K562 (cell line): ENCODE data around the gene MXD3. TPM values are rescaled to one million over a fixed set of nuclear protein-coding genes. Genes with fewer than 3 reads are reported as not detected.

Experiments used
- CXXC5 ChIP-seq: fragments of 250-450 bp; sonication (Bioruptor Pico); IDR thresholded peaks from 2 replicates; pipeline ENCODE4 v1.8.0; 2022; ENCODE audit warnings: inconsistent platforms, mild to moderate bottlenecking, moderate library complexity
- NONO ChIP-seq, 2 experiments: fragments of 200-400 bp in 1 of 2; fragments of 450-650 bp in 1 of 2; formaldehyde crosslinking in 1 of 2; IDR thresholded peaks; 2 replicates each; pipeline ENCODE4 v1.6.1; 2017; ENCODE audit warnings: low read depth in 2 of 2, mild to moderate bottlenecking in 2 of 2, moderate library complexity in 2 of 2, low read length in 1 of 2
- PHF8 ChIP-seq: fragments of 200-600 bp; sonication (generic); IDR thresholded peaks from 2 replicates; pipeline ENCODE4 v1.6.1; 2012; ENCODE audit warnings: mixed run types, mild to moderate bottlenecking, inconsistent platforms, low read length, moderate library complexity, borderline replicate concordance
- RBBP5 ChIP-seq: fragments of 200-600 bp; sonication (generic); IDR thresholded peaks from 2 replicates; pipeline ENCODE4 v1.6.1; 2012; ENCODE audit warnings: borderline replicate concordance, mild to moderate bottlenecking, low read length, control low read depth, inconsistent platforms; ENCODE audit not compliant: insufficient read depth, poor library complexity, severe bottlenecking
- polyA plus RNA-seq, 8 experiments: library from polyadenylated mRNA; depleted of rRNA in 4 of 8; stranded (reverse) in 5 of 8; unstranded in 3 of 8; fragments of >200 nt; fragmentation: Nextera tagmentation in 2 of 8; fragmentation: Illumina TruSeq in 1 of 8; extraction: Ambion mirVana in 2 of 8; extraction: Trizol in 1 of 8; gene quantifications; 2 replicates each; pipeline versions ENCODE4 v1.2.1 to v1.2.3, GENCODE V29; 2011 to 2014; ENCODE audit warnings: inconsistent platforms in 1 of 8, missing spikeins in 1 of 8
- total RNA-seq, 7 experiments: library from RNA; depleted of rRNA in 6 of 7; stranded (reverse); fragments of >200 nt in 6 of 7; fragmentation: Illumina TruSeq in 2 of 7; extraction: Trizol in 2 of 7; gene quantifications; 2 replicates each; pipeline versions ENCODE4 v1.2.1 to v1.2.3, GENCODE V29; 2011 to 2021; ENCODE audit warnings: low replicate concordance in 1 of 7
- TF ChIP-seq, protein P1 (sequence below): fragments of 200-600 bp; sonication (generic); IDR thresholded peaks from one replicate; pipeline ENCODE4 v1.6.1; 2012; ENCODE audit warnings: mild to moderate bottlenecking, low read depth, low read length, inconsistent platforms
- TF ChIP-seq, protein P2 (sequence below): sonication (generic); formaldehyde crosslinking; IDR thresholded peaks from 2 replicates; pipeline ENCODE4 v1.8.1; 2022; ENCODE audit warnings: missing genetic modification reagents
- TF ChIP-seq, protein P3 (sequence below): sonication (generic); formaldehyde crosslinking; IDR thresholded peaks from 2 replicates; pipeline ENCODE4 v1.8.0; 2022; ENCODE audit warnings: mild to moderate bottlenecking, low read depth, missing genetic modification reagents
- TF ChIP-seq, protein P4 (sequence below): fragments of 250-450 bp; sonication (Bioruptor Pico); IDR thresholded peaks from 2 replicates; pipeline ENCODE4 v1.4.0; 2020; ENCODE audit warnings: mild to moderate bottlenecking

The MXD3 gene
- total and polyA plus RNA-seq, 9 of the 15 experiments (the other 6 are each of a cell fraction or from before 2014, with no cell fraction given) = 0.28 to 24.8 (median 4.5) TPM

DNA sequence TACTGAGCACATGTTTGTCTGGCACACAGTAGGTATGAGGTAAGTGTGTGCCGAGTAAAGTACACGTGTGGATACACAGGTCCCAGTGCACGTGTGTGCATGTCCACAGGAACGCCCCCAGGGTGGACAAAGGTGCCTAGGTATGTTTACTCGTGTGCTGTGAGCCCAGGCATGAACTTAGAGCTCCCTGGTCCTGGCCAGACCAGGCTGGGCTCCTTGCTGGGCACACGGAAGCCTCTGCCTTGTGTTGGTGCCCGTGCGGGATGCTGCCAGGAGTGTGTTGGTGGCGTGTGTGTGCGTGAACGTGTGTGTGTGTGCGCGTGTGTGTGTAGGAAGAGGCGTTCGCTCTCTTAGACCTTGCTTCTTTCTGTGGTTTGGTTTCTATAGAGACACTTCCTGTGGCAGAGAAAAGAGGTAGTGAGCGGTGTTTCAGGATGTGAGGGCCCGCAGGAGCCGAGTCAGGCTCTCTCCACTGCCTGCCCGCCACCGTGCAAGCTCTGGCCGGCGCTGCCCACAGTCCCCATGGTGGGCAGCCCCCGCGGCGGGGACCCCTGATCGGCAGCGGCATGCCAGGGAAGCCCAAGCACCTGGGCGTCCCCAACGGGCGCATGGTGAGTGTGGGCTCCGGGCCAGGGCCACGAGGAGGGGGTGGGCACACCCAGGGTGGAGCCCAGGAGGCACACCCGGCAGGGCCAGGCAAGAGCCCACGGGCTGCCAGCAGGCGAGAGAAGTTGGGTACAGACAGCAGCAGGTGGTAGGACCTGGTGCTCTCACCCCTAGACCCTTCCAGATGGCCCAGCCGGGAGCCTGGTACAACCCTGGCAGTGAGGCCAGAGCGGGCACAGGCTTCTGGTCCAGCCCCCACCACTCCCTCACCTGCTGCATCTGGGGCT lies 46.0 kb upstream of the MXD3 start, which contains the start of gene RGS14 (continued):
- TF ChIP-seq, protein P1, sequence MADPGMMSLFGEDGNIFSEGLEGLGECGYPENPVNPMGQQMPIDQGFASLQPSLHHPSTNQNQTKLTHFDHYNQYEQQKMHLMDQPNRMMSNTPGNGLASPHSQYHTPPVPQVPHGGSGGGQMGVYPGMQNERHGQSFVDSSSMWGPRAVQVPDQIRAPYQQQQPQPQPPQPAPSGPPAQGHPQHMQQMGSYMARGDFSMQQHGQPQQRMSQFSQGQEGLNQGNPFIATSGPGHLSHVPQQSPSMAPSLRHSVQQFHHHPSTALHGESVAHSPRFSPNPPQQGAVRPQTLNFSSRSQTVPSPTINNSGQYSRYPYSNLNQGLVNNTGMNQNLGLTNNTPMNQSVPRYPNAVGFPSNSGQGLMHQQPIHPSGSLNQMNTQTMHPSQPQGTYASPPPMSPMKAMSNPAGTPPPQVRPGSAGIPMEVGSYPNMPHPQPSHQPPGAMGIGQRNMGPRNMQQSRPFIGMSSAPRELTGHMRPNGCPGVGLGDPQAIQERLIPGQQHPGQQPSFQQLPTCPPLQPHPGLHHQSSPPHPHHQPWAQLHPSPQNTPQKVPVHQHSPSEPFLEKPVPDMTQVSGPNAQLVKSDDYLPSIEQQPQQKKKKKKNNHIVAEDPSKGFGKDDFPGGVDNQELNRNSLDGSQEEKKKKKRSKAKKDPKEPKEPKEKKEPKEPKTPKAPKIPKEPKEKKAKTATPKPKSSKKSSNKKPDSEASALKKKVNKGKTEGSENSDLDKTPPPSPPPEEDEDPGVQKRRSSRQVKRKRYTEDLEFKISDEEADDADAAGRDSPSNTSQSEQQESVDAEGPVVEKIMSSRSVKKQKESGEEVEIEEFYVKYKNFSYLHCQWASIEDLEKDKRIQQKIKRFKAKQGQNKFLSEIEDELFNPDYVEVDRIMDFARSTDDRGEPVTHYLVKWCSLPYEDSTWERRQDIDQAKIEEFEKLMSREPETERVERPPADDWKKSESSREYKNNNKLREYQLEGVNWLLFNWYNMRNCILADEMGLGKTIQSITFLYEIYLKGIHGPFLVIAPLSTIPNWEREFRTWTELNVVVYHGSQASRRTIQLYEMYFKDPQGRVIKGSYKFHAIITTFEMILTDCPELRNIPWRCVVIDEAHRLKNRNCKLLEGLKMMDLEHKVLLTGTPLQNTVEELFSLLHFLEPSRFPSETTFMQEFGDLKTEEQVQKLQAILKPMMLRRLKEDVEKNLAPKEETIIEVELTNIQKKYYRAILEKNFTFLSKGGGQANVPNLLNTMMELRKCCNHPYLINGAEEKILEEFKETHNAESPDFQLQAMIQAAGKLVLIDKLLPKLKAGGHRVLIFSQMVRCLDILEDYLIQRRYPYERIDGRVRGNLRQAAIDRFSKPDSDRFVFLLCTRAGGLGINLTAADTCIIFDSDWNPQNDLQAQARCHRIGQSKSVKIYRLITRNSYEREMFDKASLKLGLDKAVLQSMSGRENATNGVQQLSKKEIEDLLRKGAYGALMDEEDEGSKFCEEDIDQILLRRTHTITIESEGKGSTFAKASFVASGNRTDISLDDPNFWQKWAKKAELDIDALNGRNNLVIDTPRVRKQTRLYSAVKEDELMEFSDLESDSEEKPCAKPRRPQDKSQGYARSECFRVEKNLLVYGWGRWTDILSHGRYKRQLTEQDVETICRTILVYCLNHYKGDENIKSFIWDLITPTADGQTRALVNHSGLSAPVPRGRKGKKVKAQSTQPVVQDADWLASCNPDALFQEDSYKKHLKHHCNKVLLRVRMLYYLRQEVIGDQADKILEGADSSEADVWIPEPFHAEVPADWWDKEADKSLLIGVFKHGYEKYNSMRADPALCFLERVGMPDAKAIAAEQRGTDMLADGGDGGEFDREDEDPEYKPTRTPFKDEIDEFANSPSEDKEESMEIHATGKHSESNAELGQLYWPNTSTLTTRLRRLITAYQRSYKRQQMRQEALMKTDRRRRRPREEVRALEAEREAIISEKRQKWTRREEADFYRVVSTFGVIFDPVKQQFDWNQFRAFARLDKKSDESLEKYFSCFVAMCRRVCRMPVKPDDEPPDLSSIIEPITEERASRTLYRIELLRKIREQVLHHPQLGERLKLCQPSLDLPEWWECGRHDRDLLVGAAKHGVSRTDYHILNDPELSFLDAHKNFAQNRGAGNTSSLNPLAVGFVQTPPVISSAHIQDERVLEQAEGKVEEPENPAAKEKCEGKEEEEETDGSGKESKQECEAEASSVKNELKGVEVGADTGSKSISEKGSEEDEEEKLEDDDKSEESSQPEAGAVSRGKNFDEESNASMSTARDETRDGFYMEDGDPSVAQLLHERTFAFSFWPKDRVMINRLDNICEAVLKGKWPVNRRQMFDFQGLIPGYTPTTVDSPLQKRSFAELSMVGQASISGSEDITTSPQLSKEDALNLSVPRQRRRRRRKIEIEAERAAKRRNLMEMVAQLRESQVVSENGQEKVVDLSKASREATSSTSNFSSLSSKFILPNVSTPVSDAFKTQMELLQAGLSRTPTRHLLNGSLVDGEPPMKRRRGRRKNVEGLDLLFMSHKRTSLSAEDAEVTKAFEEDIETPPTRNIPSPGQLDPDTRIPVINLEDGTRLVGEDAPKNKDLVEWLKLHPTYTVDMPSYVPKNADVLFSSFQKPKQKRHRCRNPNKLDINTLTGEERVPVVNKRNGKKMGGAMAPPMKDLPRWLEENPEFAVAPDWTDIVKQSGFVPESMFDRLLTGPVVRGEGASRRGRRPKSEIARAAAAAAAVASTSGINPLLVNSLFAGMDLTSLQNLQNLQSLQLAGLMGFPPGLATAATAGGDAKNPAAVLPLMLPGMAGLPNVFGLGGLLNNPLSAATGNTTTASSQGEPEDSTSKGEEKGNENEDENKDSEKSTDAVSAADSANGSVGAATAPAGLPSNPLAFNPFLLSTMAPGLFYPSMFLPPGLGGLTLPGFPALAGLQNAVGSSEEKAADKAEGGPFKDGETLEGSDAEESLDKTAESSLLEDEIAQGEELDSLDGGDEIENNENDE = no peak
- TF ChIP-seq PHF8 (peak; percentile 50; the same call in 1 of the 2 replicates), CXXC5 (CRISPR knock-in tag) (peak; percentile 53; the same call in 1 of the 2 replicates), RBBP5 (peak; percentile 46), NONO (IDR thresholded peaks at IDR 0.05; ENCODE audit: low read depth in 2 of 2, low read length in 1 of 2) (no peak)
- TF ChIP-seq, protein P2, sequence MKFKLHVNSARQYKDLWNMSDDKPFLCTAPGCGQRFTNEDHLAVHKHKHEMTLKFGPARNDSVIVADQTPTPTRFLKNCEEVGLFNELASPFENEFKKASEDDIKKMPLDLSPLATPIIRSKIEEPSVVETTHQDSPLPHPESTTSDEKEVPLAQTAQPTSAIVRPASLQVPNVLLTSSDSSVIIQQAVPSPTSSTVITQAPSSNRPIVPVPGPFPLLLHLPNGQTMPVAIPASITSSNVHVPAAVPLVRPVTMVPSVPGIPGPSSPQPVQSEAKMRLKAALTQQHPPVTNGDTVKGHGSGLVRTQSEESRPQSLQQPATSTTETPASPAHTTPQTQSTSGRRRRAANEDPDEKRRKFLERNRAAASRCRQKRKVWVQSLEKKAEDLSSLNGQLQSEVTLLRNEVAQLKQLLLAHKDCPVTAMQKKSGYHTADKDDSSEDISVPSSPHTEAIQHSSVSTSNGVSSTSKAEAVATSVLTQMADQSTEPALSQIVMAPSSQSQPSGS (CRISPR knock-in tag) = no peak
- TF ChIP-seq, protein P3, sequence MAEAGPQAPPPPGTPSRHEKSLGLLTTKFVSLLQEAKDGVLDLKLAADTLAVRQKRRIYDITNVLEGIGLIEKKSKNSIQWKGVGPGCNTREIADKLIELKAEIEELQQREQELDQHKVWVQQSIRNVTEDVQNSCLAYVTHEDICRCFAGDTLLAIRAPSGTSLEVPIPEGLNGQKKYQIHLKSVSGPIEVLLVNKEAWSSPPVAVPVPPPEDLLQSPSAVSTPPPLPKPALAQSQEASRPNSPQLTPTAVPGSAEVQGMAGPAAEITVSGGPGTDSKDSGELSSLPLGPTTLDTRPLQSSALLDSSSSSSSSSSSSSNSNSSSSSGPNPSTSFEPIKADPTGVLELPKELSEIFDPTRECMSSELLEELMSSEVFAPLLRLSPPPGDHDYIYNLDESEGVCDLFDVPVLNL (CRISPR knock-in tag) = no peak
- TF ChIP-seq, protein P4, sequence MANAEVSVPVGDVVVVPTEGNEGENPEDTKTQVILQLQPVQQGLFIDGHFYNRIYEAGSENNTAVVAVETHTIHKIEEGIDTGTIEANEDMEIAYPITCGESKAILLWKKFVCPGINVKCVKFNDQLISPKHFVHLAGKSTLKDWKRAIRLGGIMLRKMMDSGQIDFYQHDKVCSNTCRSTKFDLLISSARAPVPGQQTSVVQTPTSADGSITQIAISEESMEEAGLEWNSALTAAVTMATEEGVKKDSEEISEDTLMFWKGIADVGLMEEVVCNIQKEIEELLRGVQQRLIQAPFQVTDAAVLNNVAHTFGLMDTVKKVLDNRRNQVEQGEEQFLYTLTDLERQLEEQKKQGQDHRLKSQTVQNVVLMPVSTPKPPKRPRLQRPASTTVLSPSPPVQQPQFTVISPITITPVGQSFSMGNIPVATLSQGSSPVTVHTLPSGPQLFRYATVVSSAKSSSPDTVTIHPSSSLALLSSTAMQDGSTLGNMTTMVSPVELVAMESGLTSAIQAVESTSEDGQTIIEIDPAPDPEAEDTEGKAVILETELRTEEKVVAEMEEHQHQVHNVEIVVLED (CRISPR knock-in tag) = no peak
